Right atrium auricular region (tissue), 2 donors: ENCODE measurements around the gene NCKAP5. TPM values are rescaled to one million over a fixed set of nuclear protein-coding genes. Genes with fewer than 3 reads are reported as not detected.

Experiments used
- DNase-seq: peaks from one replicate; pipeline ENCODE4 v3.0.0-alpha.2; 2019; ENCODE audit warnings: low spot score
- H3K27ac ChIP-seq, 2 donors: fragments of 200-600 bp; sonication (generic); 1 replicate in 1 of 2; 2 replicates in 1 of 2; pipeline ENCODE4 v1.5.1; 2016 to 2019
- H3K27me3 ChIP-seq, 2 donors: fragments of 200-600 bp; sonication (generic); one replicate each; pipeline versions ENCODE4 v1.5.1 to v1.6.0; 2017 to 2019
- H3K36me3 ChIP-seq: fragments of 200-600 bp; sonication (generic); one replicate; pipeline ENCODE4 v1.5.1; 2016
- H3K4me1 ChIP-seq, 2 donors: fragments of 200-600 bp; sonication (generic); one replicate each; pipeline versions ENCODE4 v1.5.1 to v1.6.0; 2017 to 2019
- H3K4me3 ChIP-seq, 2 donors: fragments of 200-600 bp; sonication (generic); 1 replicate in 1 of 2; 2 replicates in 1 of 2; pipeline ENCODE4 v1.5.1; 2017 to 2019; ENCODE audit warnings: mild to moderate bottlenecking in 1 of 2, moderate library complexity in 1 of 2
- H3K9me3 ChIP-seq, 2 donors: fragments of 200-600 bp; sonication (generic); one replicate each; pipeline ENCODE4 v1.5.1; 2019
- total RNA-seq, 2 donors: library from RNA; depleted of rRNA; stranded (reverse); fragments of >200 nt; gene quantifications; one replicate each; pipeline ENCODE4 v1.1.0, GENCODE V29; 2016
- TF ChIP-seq, protein P1 (sequence below), 2 donors: fragments of 200-600 bp; sonication (generic); IDR thresholded peaks; one replicate each; pipeline ENCODE4 v1.5.1; 2019; ENCODE audit warnings: antibody characterized with exemption in 2 of 2

Gene NCKAP5
- total RNA-seq, 2 donors from 2014 or later, result 3.6 to 5.4 TPM

DNA sequence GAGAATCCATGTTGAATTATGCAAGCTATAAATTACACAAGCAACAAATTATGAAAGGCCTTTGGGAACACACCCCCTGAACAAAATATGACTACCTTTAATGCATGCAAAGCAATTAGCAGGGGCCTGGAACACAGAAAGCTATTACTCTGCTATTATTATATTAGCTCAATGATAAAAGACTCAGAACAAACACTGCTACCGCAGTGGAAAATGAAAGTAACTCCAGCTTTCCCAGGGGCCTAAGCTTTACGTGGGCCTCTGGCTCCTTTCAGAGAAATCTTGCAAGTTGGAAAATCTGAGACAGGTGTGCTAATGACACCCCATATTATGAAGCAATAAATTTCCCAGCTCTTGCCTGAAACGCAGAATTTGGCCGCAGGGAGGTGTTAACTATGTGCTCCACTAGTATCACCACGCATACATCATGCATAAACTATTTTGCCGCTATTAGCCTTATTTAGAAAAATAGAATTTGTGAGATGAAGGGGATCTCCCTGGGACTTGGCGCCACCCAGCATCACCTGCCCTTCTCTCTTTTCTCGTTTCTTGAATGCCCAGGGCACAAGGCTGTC, 576.7 kb downstream of the NCKAP5 start:
- Histone ChIP-seq H3K9me3 (no peaks in the 10 kb centered on the region), H3K27me3 (no peaks in the 10 kb centered on the region), H3K27ac (no peak overlapping the region), H3K4me3 (no peak overlapping the region), H3K36me3 (no peaks in the 10 kb centered on the region), H3K4me1 (no peaks in the 10 kb centered on the region)
- DNase-seq, result no peak
- TF ChIP-seq, protein P1, sequence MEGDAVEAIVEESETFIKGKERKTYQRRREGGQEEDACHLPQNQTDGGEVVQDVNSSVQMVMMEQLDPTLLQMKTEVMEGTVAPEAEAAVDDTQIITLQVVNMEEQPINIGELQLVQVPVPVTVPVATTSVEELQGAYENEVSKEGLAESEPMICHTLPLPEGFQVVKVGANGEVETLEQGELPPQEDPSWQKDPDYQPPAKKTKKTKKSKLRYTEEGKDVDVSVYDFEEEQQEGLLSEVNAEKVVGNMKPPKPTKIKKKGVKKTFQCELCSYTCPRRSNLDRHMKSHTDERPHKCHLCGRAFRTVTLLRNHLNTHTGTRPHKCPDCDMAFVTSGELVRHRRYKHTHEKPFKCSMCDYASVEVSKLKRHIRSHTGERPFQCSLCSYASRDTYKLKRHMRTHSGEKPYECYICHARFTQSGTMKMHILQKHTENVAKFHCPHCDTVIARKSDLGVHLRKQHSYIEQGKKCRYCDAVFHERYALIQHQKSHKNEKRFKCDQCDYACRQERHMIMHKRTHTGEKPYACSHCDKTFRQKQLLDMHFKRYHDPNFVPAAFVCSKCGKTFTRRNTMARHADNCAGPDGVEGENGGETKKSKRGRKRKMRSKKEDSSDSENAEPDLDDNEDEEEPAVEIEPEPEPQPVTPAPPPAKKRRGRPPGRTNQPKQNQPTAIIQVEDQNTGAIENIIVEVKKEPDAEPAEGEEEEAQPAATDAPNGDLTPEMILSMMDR (IDR thresholded peaks at IDR 0.05), result no peak

DNA sequence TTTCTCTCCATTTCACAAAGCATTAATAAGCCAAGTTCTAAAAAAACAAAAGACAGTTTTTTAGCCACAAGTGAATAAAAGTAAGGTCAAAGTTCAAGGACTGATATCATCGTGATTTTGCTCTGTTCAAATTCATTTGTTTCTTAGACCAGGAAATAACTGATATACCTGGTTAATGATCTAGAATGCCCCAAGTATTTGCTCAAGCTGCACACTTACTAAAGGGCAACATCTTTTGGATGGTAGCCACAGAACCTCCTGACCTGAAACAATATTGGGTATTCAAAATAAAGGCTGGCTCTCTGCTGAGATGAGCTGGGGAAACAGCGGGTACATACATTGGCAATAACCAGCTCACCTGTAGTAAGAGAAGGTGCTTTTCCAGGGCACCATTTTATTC, 583.5 kb downstream of the NCKAP5 start:
- no peak overlapping the region for H3K27ac ChIP-seq
- TF ChIP-seq, protein P1 (IDR thresholded peaks at IDR 0.05), result no peak
- H3K4me3 ChIP-seq, result no peak overlapping the region
- no peaks in the 10 kb centered on the region for H3K36me3 ChIP-seq
- H3K27me3 ChIP-seq, result no peaks in the 10 kb centered on the region
- no peaks in the 10 kb centered on the region for H3K9me3 ChIP-seq
- no peak for DNase-seq
- H3K4me1 ChIP-seq, result no peaks in the 10 kb centered on the region

DNA sequence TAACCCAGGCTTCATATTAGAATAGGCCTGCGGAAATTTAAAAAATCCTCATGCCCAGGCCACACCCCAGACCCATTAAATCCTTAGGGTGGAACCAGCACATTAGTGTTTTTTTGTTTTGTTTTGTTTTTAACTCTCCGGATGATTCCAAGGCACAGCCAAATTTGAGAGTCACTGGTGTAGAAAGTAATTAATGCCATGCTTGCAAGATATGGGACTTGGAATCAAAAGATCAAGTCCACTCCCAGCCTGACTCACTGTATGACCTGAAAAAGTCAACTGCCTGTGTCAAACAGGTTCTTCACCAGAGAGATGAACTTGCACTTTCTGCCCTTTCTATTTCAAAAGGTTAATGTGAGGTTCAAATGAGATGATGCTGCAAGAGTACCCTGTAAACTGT, 588.0 kb downstream of the NCKAP5 start:
- Histone ChIP-seq H3K4me3 (no peak overlapping the region), H3K27me3 (no peaks in the 10 kb centered on the region), H3K9me3 (no peaks in the 10 kb centered on the region), H3K27ac (no peak overlapping the region), H3K36me3 (no peaks in the 10 kb centered on the region), H3K4me1 (no peaks in the 10 kb centered on the region)
- TF ChIP-seq, protein P1 (IDR thresholded peaks at IDR 0.05), result no peak
- DNase-seq, result no peak

DNA sequence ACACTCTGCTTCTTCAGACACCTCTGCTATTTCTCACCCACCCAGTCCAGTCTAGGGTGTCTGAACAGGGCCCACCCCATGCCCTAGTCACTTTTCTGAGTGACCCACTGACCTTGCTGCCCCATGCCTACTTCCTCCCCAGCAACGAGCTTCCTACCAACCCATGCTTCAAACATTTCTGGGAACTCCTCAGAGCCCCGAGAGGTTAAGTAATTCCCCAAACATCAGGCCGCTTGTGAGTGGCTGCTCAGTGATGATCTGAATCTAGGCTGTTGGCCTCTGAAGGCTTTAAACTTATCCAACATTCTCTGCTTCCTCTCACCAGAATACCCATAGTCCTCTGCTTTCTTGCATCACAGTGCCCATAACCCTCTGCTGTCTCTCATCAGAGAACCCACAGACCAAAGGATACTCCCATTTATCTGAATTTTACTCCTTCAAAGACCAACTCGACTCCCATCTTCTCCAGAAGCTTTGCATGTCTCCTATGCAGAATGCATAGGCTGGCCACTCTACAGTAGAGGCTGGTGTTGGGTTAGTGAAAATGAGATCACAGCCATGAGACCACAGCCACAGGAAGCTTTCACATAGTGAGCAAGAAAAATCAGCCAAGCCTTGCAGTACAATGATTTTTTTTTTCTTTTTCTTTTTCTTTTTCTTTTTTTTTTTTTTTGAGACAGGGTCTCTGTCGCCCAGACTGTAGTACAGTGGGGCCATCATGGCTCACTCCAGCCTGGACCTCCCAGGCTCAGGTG, 588.7 kb downstream of the NCKAP5 start:
- no peak overlapping the region for H3K4me3 ChIP-seq
- no peaks in the 10 kb centered on the region for H3K27me3 ChIP-seq
- H3K27ac ChIP-seq, result no peak overlapping the region
- DNase-seq, result no peak
- no peaks in the 10 kb centered on the region for H3K36me3 ChIP-seq
- TF ChIP-seq, protein P1 (IDR thresholded peaks at IDR 0.05), result no peak
- H3K9me3 ChIP-seq, result no peaks in the 10 kb centered on the region
- H3K4me1 ChIP-seq, result no peaks in the 10 kb centered on the region

DNA sequence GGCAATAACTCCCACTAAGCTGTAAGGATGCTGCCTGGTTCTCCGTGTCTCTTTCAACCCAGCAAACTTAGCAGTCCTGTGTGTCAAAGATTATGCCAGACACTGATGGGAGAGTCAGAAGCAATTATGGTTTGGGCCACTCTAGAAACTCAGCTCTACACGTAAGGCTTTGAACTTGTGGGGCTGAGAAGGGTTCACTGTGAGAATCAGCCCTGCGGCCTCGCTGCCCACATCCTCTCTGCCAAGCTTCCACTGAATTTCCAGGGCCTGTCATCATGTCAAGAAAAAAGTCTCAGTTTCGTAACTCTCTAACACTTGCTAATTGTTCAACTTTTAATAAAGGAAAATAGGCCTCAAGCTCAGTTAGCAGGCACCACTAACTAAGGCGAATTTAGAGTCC, 589.4 kb downstream of the NCKAP5 start:
- Histone ChIP-seq H3K27ac (no peak overlapping the region), H3K4me3 (no peak overlapping the region), H3K4me1 (no peaks in the 10 kb centered on the region), H3K36me3 (no peaks in the 10 kb centered on the region), H3K9me3 (no peaks in the 10 kb centered on the region), H3K27me3 (no peaks in the 10 kb centered on the region)
- TF ChIP-seq, protein P1 (IDR thresholded peaks at IDR 0.05), result no peak
- DNase-seq, result no peak
